ENCODE measurements around the gene RSPH9.

GRCh38 chr6:43634702-43635303 is 10.0 kb upstream of the RSPH9 start:
- no peak for TF ChIP-seq POLR2AphosphoS5 (IDR thresholded peaks at IDR 0.05; ENCODE audit: borderline replicate concordance, low read depth, low read length)
- no peak for TF ChIP-seq EZH2 (IDR thresholded peaks at IDR 0.05)
- no peak for TF ChIP-seq FOXP2 (optimal IDR thresholded peaks at IDR 0.05; ENCODE audit: control extremely low read depth, extremely low read length, insufficient read depth)
